HG03064 (cell line): ENCODE data around the gene PPP1R10.
A peak's percentile ranks its signal among the peaks of the same experiment; 100 is the strongest.
"Not testable (repeated sequence)": the region's sequence is repeated elsewhere in the genome, so short reads cannot be mapped to it uniquely, and the experiment has no call there.

Experiments
- ATAC-seq: cut with Tn5 transposase; IDR thresholded peaks from one replicate; pipeline ENCODE4 v1.9.1; 2021; ENCODE audit warnings: low read depth; ENCODE audit not compliant: unreplicated experiment

The PPP1R10 gene

DNA sequence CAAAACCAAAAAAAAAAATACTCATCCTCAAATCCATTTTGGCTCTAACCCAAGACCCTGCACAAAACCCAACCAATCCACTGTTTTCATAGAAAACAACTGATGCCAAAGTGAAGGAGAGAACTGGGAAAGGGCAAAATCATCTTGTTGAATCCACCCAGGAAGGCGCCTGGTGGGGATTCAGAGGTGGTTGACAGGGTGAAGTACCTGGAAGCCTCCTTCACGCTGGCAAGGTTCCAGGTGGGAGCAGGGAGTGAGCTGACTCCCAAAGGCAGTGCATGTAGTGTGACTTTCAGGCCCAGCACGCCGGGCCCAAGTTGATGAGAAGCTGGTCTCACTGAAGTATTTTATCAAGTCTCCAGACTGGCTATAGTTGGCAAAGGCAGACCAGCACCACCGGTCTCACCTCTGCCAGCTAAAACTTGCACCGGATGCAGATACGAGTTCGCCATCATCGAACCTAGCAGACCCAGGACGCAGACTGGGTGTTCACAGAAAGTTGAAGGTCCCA, 16.5 kb downstream of the PPP1R10 start:
- ATAC-seq = no peak

- no peak for ATAC-seq
These were observed 17.3 kb downstream of the PPP1R10 start for GRCh38 chr6:30599625-30600324.

GRCh38 chr6:30598912-30599624, 18.0 kb downstream of the PPP1R10 start:
- ATAC-seq = no peak

GRCh38 chr6:30597315-30598144, 19.5 kb downstream of the PPP1R10 start:
- ATAC-seq = not testable (repeated sequence)

GRCh38 chr6:30592287-30592686, 24.8 kb downstream of the PPP1R10 start:
- ATAC-seq = no peak

- no peak for ATAC-seq
These were observed 26.0 kb downstream of the PPP1R10 start for GRCh38 chr6:30591008-30591407.

DNA sequence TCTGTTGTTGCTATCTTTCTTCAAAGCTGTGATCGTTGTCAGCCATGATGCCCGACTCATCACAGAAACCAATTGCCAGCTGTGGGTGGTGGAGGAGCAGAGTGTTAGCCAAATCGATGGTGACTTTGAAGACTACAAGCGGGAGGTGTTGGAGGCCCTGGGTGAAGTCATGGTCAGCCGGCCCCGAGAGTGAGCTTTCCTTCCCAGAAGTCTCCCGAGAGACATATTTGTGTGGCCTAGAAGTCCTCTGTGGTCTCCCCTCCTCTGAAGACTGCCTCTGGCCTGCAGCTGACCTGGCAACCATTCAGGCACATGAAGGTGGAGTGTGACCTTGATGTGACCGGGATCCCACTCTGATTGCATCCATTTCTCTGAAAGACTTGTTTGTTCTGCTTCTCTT, 26.5 kb downstream of the PPP1R10 start:
- no peak for ATAC-seq

DNA sequence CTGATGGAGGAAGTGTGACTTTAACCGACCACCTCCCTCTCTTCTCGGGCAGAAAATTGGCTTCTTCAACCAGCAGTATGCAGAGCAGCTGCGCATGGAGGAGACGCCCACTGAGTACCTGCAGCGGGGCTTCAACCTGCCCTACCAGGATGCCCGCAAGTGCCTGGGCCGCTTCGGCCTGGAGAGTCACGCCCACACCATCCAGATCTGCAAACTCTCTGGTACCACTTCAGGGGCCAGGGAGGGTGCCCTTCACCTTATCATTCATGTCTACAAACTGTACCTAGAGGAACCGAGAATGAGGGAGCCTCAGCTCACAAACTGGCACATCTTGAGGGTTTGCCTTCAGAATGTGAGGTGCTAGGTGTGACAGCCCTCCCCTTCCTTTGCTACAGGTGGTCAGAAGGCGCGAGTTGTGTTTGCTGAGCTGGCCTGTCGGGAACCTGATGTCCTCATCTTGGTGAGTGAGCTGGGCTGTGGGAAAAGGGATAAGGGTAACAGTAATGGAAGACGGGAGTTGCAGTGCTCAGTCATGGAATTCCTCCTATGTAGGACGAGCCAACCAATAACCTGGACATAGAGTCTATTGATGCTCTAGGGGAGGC, 27.2 kb downstream of the PPP1R10 start:
- no peak for ATAC-seq

DNA sequence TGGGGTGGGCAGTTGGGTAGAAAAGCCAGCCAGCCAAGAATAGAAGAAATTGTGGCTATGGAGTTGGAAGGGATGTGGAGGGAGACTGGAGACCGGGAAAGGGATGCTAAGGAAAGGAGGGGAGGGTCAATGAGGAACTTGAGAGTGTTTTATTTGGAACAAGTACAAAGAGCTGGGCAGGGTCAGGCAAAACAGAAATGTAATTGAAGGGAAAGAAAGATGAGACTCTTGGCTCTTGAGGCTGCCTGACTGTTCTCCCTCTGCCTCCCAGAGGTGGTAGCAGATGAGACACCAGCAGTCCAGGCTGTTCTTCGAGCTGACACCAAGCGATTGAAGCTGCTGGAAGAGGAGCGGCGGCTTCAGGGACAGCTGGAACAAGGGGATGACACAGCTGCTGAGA, 33.1 kb downstream of the PPP1R10 start:
- ATAC-seq = no peak

DNA sequence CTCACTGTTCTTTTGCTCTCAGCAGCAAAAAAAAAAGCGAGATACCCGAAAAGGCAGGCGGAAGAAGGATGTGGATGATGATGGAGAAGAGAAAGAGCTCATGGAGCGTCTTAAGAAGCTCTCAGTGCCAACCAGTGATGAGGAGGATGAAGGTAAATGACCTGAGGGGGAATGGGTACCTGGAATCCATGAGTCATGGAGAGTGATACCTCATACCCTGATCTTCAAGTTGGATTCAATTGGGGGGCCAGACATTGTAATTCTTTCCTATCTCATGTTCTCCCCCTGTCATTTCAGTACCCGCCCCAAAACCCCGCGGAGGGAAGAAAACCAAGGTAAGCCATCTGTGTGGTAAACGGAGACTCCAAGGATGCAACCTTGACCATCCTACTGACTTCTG, 39.0 kb downstream of the PPP1R10 start:
- ATAC-seq = no peak

DNA sequence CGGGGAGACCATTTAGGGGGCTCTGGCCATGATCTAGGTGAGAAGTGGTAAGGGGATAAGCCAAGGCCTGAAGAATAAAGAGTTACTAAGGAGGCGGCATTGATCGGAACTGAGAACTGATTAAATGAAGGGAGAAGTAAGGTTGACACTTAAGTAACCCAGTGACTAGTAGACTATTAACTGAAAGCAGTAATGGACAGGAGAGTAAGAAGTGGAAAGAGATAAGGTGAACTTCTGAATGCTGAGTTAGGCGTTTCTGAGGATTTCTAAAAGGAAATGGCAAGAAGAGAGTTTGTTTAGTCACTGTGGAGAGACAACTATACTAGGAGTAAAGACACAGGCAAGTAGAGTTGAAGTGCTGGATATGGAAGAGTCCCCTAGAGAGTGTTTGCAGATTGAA, 43.9 kb downstream of the PPP1R10 start:
- no peak for ATAC-seq

GRCh38 chr6:30572148-30572547, 44.9 kb downstream of the PPP1R10 start:
- ATAC-seq = no peak

DNA sequence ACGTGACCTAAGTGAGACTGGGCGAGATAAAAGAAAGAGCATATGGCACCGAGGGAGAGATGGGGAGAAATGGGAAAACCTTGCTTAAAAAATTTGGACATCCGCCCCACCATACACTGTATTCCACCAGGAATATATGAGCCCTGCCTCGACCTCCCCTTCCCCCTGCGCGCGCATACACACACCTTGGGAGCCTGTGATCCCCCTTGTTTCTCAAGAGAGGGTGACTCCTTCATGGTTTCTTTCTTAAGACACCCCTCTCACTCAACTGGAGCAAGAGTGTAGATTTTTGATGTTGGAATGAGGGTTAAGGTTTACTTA, 45.3 kb downstream of the PPP1R10 start:
- ATAC-seq = no peak

DNA sequence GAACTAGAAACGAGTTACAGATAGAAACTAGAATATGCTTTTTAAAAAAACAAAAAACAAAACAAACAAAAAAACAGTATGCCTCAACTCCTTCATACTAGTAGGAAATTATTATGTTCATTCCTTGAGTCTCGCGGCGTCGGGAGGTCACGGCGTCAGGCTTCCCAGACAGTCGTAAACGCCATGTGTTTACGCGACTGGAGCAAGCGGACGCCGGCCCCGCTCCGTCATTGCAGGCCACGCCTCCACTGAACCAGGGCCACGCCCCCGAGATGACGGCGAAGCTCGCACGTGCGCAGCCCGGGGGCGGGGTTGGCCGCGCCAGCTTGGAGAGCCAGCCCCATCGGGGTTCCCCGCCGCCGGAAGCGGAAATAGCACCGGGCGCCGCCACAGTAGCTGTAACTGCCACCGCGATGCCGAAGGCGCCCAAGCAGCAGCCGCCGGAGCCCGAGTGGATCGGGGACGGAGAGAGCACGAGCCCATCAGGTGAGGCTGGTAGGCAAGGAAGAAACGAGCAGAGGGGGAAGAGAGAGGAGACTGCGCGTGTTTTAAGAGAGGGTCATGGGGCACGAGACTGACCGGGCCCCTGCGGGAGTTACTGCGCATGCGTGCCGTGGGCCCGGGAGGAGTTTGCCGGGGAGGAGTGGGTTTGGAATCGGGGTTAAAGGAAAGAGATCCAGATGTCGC, 45.8 kb downstream of the PPP1R10 start, which contains the start of gene ABCF1:
ABCF1 (plus strand) TSS at position 368 of the 687 bp plus-strand sequence; CDS start at position 414, 46 bp downstream.
- peak; percentile 90 for ATAC-seq

GRCh38 chr6:30570740-30571074, 46.3 kb downstream of the PPP1R10 start:
- peak; percentile 23 for ATAC-seq

DNA sequence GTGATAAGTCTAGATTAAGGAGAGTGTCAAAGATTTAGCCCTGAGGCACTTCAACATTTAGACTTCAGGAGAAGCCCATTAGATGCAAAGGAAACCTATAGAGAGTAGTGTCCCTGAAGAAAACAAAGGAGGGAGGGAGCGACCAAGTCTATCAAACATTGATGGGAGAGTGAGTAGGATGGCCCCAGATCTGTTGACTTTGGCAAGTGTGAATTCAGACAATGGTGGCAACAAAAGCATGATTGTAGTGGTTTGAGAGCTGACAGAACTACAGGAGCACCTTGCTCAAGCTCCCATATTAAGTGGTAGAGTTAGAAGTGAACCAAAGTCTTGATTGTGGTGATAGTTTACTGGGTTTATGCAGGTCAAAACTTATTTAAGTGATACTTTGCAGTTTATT, 46.8 kb downstream of the PPP1R10 start:
- no peak for ATAC-seq

DNA sequence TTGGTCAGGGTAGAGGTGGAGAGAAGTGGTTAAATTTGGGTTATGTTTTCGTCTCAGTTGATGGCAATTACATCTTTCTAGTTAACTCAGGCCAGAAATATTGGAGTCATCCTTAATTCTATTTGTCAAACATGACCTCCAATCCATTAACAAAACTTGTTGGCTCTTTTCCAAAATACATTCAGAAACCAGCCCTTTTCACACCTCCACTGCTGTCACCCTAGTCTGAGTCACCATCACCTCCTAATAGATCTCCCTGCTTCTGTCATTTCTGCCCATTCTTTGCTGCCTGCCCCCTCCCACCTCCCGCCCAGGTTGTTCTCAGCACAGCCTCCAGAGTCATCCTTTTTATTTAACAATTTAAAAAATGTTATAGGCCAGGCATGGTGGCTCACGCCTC, 48.8 kb downstream of the PPP1R10 start:
- no peak for ATAC-seq

GRCh38 chr6:30565772-30566171, 51.3 kb downstream of the PPP1R10 start:
- no peak for ATAC-seq

DNA sequence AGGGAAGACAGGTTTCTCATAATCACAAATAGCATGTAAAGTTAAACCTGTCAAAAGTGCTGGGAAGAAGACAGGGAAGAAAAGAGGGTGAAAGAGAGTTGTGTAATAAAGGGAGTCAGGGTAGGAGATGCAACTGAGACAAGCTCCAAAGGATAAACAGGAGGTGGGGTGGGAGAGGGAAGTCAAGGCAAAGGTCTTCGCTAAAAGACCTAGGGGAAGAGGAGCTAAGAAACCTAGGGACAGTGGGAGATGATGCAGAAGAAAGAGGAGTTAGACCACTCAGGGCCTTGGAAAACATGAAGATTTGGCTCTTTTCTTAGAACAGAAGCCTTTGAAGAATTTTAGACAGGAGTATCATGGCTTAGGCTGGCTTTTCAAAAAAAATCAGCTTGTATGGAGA, 52.9 kb downstream of the PPP1R10 start:
- ATAC-seq = no peak
